H7 (cell line): ENCODE measurements around the gene PIGV. TPM values are rescaled to one million over a fixed set of nuclear protein-coding genes. Genes with fewer than 3 reads are reported as not detected.
"Not testable (repeated sequence)": the region's sequence is repeated elsewhere in the genome, so short reads cannot be mapped to it uniquely, and the experiment has no call there.

Source experiments
- DNase-seq: peaks from one replicate; pipeline ENCODE4 v3.0.0; 2012
- H3K27me3 ChIP-seq: 2 replicates; pipeline ENCODE4 v1.6.0; 2011; ENCODE audit warnings: mild to moderate bottlenecking, low read length; ENCODE audit not compliant: control insufficient read depth, insufficient read depth
- H3K36me3 ChIP-seq: replicated peaks from 2 replicates; pipeline ENCODE4 v1.5.1; 2011; ENCODE audit warnings: low read length; ENCODE audit not compliant: control insufficient read depth, insufficient read depth
- H3K4me3 ChIP-seq: 2 replicates; pipeline ENCODE4 v1.5.1; 2011; ENCODE audit warnings: low read depth, mild to moderate bottlenecking, control low read depth, low read length, moderate library complexity; ENCODE audit not compliant: insufficient read depth
- total RNA-seq: library from RNA; depleted of rRNA; stranded (reverse); fragments of >200 nt; shearing (Covaris generic); gene quantifications from 2 replicates; pipeline ENCODE4 v1.2.3, GENCODE V29; 2014

Gene PIGV
- total RNA-seq, 1 experiment from 2014 or later, result 28.3 TPM

DNA sequence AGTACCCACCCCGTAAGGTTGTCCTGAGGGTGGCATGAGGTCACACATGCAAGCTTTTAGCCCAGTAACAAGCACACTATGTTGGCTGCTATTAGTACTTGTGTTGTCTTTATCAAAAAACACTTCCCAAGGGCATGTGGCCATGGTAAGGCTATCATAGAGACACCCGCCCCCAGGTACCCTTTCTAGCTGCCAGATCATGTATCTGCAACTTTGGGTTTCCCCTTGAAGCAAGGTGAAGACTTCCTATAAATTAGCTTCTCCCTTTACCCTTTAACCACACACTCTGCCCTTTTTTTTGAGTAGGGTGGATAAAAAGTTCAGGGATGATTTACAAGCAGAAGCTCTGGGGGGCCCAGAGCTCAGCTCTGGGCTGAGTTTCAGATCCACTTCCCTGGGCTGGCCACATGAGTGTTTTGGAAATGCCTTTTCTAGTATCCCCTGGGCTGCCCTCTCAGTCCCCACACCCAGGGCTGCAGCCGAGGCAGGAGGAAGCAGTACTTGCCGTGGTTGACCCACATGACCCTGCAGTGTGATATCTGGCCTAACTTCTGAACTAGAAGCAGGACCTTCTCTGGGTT is 40.8 kb downstream of the PIGV start:
- H3K4me3 ChIP-seq, result no peak overlapping the region
- no peak for DNase-seq
- H3K36me3 ChIP-seq, result peaks cover 7% of the 10 kb centered on the region
- H3K27me3 ChIP-seq, result no peaks in the 10 kb centered on the region

DNA sequence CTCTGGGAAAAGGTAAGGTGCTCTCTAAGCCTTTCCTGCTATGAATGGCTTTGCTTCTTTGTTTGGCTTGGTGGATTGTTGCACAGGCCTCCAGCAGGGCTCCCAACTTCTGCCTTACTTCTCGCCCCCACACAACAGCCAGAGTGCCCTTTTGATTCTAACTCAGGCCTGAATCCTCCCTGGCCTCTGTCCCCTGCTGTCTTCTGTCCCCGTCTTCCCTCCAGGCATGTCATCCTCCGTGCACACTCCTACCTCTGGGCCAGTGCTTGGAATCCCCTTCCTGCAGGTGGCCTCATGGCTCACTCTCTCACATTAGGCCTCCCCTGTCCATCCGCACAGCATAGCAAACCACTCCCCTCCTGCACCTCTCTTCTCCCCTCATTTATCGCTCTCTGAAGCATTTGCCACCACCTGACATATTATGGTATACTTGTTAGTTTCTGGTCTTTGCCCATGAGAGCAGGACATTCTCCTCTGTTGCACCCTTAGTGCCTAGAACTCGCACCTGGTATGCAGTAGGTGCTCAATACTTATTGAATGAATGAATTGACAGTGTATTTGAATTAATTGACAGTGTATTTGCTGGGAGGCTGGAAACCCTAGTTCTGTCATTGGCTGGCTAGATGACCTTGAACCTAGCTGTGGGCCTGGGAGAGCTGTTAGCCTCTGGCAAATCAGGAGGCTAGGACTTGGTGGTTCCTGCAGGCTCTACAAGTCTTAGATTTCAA is 41.6 kb downstream of the PIGV start:
- DNase-seq, result no peak

DNA sequence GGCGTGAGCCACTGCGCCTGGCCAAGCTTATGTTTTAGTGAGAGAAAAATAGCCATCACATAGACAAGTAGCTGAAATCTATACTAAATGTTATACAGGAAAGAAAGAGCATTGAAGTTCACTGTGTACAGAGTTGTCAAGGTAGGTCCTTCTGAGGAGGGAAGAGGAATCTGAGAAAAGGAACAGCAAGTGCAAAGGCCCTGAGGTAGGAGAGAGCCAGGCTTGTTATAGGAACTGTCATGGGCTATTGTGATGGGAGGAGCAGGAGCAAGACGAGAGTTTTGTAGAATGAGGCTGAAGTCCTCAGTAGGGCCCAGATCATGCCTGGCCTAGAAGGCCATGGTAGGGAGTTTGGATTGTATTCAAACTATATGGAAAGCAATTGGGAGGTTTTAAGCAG is 43.3 kb downstream of the PIGV start:
- H3K4me3 ChIP-seq, result no peak overlapping the region
- H3K36me3 ChIP-seq, result peaks cover 14% of the 10 kb centered on the region
- DNase-seq, result no peak
- no peaks in the 10 kb centered on the region for H3K27me3 ChIP-seq

More for the DNA sequence above, 41.6 kb downstream of the PIGV start:
- peaks cover 9% of the 10 kb centered on the region for H3K36me3 ChIP-seq
- H3K4me3 ChIP-seq, result no peak overlapping the region
- no peaks in the 10 kb centered on the region for H3K27me3 ChIP-seq

DNA sequence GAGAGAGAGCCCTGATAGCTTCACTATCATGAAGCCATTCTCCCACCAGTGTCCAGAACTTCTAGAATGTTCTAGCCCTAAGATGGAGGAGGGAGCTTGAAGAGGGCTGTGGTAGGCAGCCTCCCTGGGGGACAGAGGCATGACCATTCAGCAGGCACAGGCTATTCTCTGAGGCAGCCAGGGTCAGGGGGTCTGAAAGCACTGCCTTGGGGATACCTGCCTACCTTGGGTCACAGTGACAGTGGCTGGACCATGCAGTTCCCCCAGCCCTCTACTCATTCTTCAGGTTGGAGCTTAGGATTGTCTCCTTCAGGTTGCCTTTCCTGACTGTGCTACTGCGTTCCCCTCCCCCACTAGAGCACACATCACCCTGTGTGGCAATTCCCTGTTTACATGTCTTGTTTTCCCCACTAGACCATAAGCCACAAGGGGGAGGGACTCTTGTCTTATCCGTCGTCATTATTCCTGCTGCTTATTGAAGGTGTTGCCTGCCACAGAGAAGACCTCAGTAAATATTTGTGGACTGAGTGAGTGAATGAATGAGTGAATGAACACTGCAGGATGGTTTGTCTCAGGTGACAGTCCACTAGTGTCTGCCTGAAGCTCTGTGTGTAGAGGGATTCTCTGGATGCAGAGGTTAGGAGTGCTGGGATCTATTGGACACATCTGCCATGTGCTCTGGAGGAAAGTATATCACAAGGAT is 43.9 kb downstream of the PIGV start:
- no peak overlapping the region for H3K4me3 ChIP-seq
- DNase-seq, result no peak
- peaks cover 15% of the 10 kb centered on the region for H3K36me3 ChIP-seq
- no peaks in the 10 kb centered on the region for H3K27me3 ChIP-seq

DNA sequence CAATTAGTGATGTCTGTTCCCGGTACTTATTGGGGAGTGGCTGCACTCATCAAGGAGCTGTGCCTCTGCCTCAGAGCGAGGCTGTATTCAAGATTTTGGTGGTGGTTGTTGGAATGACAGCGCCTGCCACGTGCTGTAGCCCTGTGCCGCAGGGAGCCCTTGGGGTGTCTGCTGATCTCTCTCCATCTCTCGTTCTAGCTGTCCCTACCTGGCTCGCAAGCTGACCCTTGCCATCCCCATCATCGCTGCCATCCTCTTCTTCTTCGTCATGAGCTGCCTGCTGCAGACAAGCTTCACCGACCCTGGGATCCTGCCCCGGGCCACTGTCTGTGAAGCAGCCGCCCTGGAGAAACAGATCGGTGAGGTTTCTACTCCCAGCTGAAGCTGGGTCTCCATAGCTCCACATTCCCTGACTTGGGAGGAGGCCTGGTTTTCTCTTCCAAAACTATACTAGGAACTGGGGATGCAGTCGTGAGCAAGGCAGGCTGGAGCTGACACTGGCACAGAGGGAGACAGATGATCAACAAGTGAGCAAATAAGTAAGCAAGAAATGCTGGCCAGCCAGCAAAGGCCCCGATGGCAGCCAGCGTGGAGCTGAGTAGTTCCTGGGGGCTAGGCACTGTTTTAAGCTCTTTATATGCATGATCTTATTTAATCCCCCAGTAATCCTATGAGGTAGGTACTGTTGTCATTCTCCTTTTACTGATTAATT is 44.7 kb downstream of the PIGV start:
- Histone ChIP-seq H3K36me3 (peaks cover 15% of the 10 kb centered on the region), H3K4me3 (no peak overlapping the region), H3K27me3 (no peaks in the 10 kb centered on the region)
- DNase-seq, result no peak

DNA sequence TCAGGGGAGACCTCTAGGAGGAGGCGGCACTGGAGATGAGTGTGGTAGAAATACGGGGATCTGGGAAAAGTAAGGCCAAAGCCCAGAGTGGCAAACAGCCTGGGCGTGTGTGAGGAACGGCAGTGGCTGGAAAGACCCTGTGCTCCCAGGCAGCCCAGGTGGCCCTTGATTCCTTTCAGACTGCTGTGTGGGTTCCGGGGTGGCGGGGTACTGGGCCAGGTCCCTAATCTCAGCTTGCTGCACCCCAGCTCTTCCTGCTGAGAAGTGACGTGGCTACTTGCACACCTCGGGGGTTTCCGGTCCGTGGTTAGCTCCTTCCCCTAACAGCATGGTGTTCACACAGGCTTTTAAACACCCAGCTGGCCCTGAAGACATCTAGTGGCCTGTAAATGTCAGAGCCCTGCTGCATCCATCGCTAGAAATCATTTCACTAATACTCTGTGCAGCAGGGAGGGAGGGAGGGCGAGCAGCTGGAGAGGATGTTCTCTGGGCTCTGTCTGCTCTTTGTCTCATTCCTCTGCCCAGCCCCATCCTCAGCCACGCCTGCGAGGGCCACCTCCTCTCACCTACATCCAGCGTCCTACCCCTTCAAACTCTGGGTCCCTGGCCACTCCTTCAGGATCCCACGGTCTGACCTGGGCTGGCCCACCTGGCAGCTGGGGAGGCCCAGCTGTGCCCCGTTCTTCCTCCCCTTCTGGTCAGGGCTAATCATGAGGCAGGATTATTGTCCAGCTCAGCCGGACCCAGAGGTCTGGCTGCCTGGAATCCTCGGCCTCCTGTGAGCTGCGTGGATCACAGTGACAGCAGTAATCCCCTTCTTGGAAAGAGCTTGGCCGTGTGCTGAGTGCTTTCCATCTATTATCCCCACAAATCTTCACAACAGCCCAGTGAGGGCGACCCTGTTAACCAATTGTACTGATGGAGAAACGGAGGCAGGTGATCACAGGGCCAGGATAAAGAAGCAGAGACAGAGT is 46.0 kb downstream of the PIGV start:
- no peak overlapping the region for H3K4me3 ChIP-seq
- H3K27me3 ChIP-seq, result no peaks in the 10 kb centered on the region
- no peak for DNase-seq
- peaks cover 15% of the 10 kb centered on the region for H3K36me3 ChIP-seq

DNA sequence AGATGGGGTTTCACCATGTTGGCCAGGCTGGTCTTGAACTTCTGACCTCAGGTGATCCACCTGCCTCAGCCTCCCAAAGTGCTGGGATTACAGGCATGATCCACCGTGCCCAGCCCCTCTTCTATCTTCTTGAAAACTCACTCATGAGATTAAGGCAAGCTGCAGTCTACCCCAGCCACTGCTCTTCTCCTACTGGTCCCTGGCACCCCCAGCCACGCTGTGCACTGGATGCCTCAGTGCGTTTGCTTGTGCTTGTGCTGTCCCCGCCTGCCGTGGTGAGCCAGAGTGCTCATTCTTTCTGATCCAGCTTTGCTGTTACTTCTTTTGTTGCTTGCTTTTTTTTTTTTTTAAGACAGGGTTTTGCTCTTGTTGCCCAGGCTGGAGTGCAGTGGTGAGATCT is 49.9 kb downstream of the PIGV start:
- not testable (repeated sequence) for H3K27me3 ChIP-seq, H3K4me3 ChIP-seq, DNase-seq
- peaks cover 17% of the 10 kb centered on the region for H3K36me3 ChIP-seq

DNA sequence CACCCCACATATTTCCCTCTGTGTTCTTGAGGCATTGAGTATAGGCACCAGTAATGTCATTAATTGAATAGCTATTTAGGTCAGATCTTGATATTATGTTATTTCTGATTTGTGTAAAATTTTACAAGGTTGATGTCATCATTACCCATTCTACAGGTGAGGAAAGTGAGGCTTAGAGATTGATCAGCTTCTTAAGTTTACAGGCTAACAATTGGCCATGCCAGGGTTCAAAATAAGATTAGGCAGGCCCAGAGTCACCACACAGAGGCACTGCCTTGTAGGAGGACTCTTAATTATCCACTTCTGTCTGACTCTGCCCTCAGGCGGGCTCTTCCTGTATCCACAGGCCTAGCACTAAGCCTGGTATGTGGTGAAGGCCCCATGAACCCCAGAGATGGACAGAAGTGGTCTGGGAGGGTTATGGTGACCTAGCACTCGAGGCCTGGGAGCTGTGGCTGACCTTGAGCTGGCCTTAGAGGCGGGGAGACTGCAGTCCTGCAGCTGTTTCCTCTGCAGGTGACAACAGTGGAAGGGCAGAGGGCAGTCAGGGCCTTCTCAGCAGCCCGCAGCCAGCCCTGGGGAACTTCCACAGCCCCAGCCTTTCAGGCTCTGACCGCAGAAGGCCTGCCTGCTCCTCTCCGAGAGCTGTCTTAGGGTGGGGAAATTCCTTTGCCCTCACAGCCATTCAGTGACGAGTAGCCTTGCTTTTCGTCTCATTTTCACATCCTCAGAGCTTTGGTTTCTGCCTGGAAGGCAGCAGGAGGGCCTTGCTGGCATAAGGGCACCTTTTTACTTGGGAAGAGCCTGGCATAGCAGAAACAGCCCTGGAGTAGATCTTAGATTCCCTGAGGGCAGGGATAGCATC is 51.0 kb downstream of the PIGV start:
- Histone ChIP-seq H3K36me3 (peaks cover 13% of the 10 kb centered on the region), H3K27me3 (no peaks in the 10 kb centered on the region), H3K4me3 (no peak overlapping the region)
- no peak for DNase-seq

DNA sequence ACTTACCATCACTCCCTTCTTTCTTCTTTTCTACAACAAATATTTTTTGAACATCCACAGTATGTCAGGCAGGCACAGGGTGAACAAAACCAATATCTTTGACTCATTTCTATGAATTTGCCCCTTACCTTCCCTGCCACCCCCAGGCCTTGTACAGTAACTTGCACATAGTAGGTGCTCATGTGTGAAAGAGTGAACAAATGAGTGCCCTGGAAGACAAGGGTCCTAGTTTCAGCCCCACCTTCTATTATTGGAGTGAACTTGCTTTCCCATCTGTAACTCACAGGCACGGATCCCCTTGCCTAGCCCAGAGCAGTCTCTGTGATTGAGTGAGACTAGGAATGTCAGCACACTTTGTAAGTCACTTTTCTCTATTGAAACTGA is 51.6 kb downstream of the PIGV start:
- Histone ChIP-seq H3K4me3 (no peak overlapping the region), H3K27me3 (no peaks in the 10 kb centered on the region), H3K36me3 (peaks cover 11% of the 10 kb centered on the region)
- DNase-seq, result no peak

DNA sequence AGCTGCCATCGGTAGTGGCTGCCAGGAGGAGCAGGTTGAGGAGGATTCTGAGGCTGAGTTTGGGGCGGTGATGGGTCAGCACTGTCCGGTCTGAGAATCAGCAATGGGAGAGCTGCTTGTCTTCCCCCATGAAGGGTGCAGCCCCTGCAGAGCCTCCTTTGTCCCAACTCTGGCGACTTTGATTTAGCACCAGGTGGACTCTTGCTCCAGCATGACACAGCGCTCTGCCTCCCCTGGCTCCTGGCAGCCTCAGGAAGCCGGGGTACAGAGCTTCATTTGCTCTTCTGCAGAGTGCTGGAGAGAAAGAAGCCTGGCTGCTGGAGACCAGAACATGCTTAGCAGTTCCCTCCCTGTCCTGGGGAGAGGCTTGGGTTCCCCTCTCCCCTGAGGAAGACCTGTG is 52.0 kb downstream of the PIGV start:
- Histone ChIP-seq H3K36me3 (peaks cover 8% of the 10 kb centered on the region), H3K4me3 (no peak overlapping the region), H3K27me3 (no peaks in the 10 kb centered on the region)
- no peak for DNase-seq

DNA sequence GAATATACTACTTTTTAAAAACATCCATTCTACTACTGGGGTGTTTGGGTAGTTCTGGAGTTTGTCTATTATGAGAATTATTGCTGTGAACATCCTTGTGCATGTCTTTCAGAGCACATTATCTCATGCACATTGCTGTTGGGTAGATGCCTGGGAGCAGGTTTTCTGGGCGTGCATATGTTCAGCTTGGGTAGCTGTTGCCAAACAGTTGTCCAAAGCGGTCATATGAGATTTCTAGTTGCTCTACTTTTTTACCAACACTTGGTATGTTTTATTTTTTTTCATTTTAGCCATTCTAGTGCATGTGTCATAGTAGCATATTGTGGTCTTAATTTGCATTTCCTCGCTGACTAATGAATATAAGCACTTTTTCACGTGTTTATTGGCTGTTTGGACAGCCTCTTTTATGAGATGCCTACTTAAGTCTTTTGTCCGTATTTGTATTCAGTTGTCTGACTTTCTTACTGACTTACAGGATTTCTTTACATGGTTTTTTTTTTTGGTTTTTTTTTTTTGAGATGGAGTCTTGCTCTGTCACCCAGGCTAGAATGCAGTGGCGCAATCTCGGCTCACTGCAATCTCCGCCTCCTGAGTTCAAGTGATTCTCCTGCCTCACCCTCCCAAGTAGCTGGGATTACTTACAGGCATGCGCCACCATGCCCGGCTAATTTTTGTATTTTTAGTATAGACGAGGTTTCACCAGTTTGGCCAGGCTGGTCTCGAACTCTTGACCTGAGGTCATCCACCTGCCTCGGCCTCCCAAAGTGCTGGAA is 56.9 kb downstream of the PIGV start:
- DNase-seq, result no peak
- H3K36me3 ChIP-seq, result peaks cover 7% of the 10 kb centered on the region
- H3K27me3 ChIP-seq, result no peaks in the 10 kb centered on the region
- no peak overlapping the region for H3K4me3 ChIP-seq

DNA sequence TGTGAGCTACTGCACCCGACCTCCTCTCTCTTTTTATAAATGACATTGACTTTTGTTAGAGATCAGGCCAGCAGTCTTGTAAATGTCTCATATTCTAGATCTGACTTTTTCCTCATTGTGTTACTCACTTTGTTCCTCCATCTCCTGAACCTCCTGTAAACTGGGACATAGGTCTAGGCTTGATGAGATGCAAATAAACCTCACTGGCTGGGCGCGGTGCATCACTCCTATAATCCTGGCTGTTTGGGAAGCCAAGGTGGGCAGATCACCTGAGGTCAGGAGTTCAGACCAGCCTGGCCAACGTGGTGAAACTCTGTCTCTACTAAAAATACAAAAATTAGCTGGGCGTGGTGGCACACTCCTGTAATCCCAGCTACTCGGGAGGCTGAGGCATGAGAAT is 60.1 kb downstream of the PIGV start:
- not testable (repeated sequence) for H3K27me3 ChIP-seq, H3K4me3 ChIP-seq, DNase-seq
- peaks cover 10% of the 10 kb centered on the region for H3K36me3 ChIP-seq
